A549 treated with ZK216348 at 1 μM for 4 hours (cell line): Measurements from ENCODE around the gene AWAT1. TPM values are rescaled to one million over a fixed set of nuclear protein-coding genes. Genes with fewer than 3 reads are reported as not detected.

Source experiments
- total RNA-seq: library from RNA; stranded (reverse); fragments of 200-300 nt; extraction: Qiagen RNA extraction; gene quantifications from 5 replicates; pipeline ENCODE4 v1.2.3, GENCODE V29; 2022; ENCODE audit warnings: low read depth

The AWAT1 gene
- total RNA-seq = not detected in 5 replicates

GRCh38 chrX:70234355-70234754 lies at the start of gene AWAT1:
AWAT1 (plus strand) TSS chrX:70234655; CDS start chrX:70234696, 41 bp downstream.

GRCh38 chrX:70260104-70260503 lies 25.6 kb downstream of the AWAT1 start, which contains the start of gene P2RY4:
P2RY4 (minus strand) TSS chrX:70260204; CDS start chrX:70259624, 580 bp downstream.

GRCh38 chrX:70268034-70268433 lies 33.6 kb downstream of the AWAT1 start, which contains the start of gene ARR3:
ARR3 (plus strand) TSS chrX:70268334; CDS start chrX:70269386, 1,052 bp downstream.

GRCh38 chrX:70281951-70282350 lies 47.5 kb downstream of the AWAT1 start, which contains the start of gene RAB41:
RAB41 (plus strand) TSS chrX:70282172; CDS start chrX:70282218, 46 bp downstream.

Other genes with a start within 250 kb of the AWAT1 start
- gene AWAT2, start 184.7 kb upstream of the AWAT1 start, total RNA-seq = not detected in 5 replicates
- not detected in 5 replicates for gene OTUD6A, start 172.2 kb upstream of the AWAT1 start, total RNA-seq
- 61.9 to 69.2 TPM (median 64.2 TPM) in 5 replicates for gene IGBP1, start 101.2 kb upstream of the AWAT1 start, total RNA-seq
- gene DGAT2L6, start 57.2 kb upstream of the AWAT1 start, total RNA-seq = not detected in 5 replicates
- gene P2RY4, start 25.5 kb downstream of the AWAT1 start, total RNA-seq = not detected in 5 replicates
- not detected in 5 replicates for gene ARR3, start 33.7 kb downstream of the AWAT1 start, total RNA-seq
- gene RAB41, start 47.5 kb downstream of the AWAT1 start, total RNA-seq = not detected in 5 replicates
- 82.1 to 95.5 TPM (median 93.4 TPM) in 5 replicates for gene PDZD11, start 55.3 kb downstream of the AWAT1 start, total RNA-seq
- 24.7 to 29.6 TPM (median 27.7 TPM) in 5 replicates for gene KIF4A, start 55.4 kb downstream of the AWAT1 start, total RNA-seq
- 0.17 TPM in 1 of 5 replicates, not detected in the others for gene GDPD2, start 188.7 kb downstream of the AWAT1 start, total RNA-seq
- gene DLG3, start 210.2 kb downstream of the AWAT1 start, total RNA-seq = 3.6 to 5.3 TPM (median 4.9 TPM) in 5 replicates